Measurements from ENCODE around the gene C22orf23.

Gene C22orf23

GRCh38 chr22:37896939-37897338 is 56.5 kb downstream of the C22orf23 start:
- DNase-seq = peak in 2 of 14 donors; percentile 7 to 41

DNA sequence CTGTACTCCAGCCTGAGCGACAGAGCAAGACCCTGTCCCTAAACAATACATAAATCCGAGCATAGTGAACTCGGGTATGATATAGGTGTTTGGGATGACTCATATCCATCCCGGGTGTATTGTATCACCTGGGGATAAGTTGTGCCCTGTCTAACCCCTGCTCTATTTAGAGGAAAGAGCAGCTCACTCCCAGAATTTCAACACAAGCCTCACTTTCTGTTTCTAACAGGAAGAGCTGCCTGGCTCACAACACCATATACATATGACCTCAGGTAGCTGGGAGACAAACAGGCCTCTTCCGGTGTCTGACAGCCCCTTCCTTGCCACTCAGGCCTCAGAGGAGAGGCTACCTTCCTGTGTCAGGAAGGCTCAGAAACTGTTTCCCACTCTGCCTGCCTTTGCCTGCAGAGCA is 57.2 kb downstream of the C22orf23 start:
- DNase-seq = no peak

- peak in 2 of 14 donors; percentile 19 to 37 for DNase-seq
Observed at GRCh38 chr22:37894939-37895670, 58.3 kb downstream of the C22orf23 start.

- peak in 4 of 14 donors; percentile 41 to 68 (median 48) for DNase-seq
Observed at GRCh38 chr22:37893583-37893983, 59.8 kb downstream of the C22orf23 start.
